Naive thymus-derived CD4-positive, alpha-beta T cell (primary cell): ENCODE data around the gene METTL8. TPM values are rescaled to one million over a fixed set of nuclear protein-coding genes. Genes with fewer than 3 reads are reported as not detected.

Experiments
- ATAC-seq: fragments of 150-1000 bp; cut with Tn5 transposase; 2 replicates; pipeline ENCODE4 v1.10.0; 2021; ENCODE audit warnings: mild to moderate bottlenecking, moderate library complexity
- CTCF ChIA-PET: fragments of 350-600 bp; sonication (Branson Sonifier 250); formaldehyde crosslinking; loops from one replicate; lab custom pipeline; 2021; ENCODE audit warnings: antibody characterized with exemption; lab: Charles Lee
- POLR2A ChIA-PET: fragments of 350-600 bp; sonication (Branson Sonifier 250); formaldehyde crosslinking; loops from one replicate; lab custom pipeline; 2021; ENCODE audit warnings: antibody characterized with exemption, inconsistent platforms; lab: Charles Lee
- DNase-seq, 9 donors: peaks; one replicate each; pipeline versions ENCODE4 v3.0.0 to v3.0.0-alpha.2; 2020 to 2022; ENCODE audit warnings: mixed read lengths in 1 of 9
- H3K27ac ChIP-seq: one replicate; pipeline ENCODE4 v1.7.0; 2013; ENCODE audit warnings: mild to moderate bottlenecking, low read depth, low read length, moderate library complexity
- H3K27me3 ChIP-seq, 2 donors: one replicate each; pipeline ENCODE4 v1.7.0; 2013; ENCODE audit warnings: low read length in 2 of 2, mild to moderate bottlenecking in 2 of 2, moderate library complexity in 2 of 2; ENCODE audit not compliant: control insufficient read depth in 2 of 2, insufficient read depth in 2 of 2
- H3K36me3 ChIP-seq, 3 experiments: 1 replicate in 2 of 3; 2 replicates in 1 of 3; pipeline ENCODE4 v1.7.0; 2013; ENCODE audit warnings: low read length in 3 of 3, mild to moderate bottlenecking in 3 of 3, moderate library complexity in 1 of 3; ENCODE audit not compliant: insufficient read depth in 3 of 3, control insufficient read depth in 2 of 3
- H3K4me1 ChIP-seq, 2 donors: one replicate each; pipeline ENCODE4 v1.7.0; 2013; ENCODE audit warnings: low read length in 2 of 2, mild to moderate bottlenecking in 2 of 2, moderate library complexity in 1 of 2; ENCODE audit not compliant: control insufficient read depth in 2 of 2, insufficient read depth in 2 of 2
- H3K4me3 ChIP-seq: 2 replicates; pipeline ENCODE4 v1.7.0; 2013; ENCODE audit warnings: mild to moderate bottlenecking, low read length
- H3K9me3 ChIP-seq, 3 experiments: 1 replicate in 2 of 3; 2 replicates in 1 of 3; pipeline ENCODE4 v1.7.0; 2013; ENCODE audit warnings: low read length in 3 of 3; ENCODE audit not compliant: control insufficient read depth in 2 of 3
- H3K27ac Mint-ChIP-seq, 9 donors: one replicate each; pipeline ENCODE4 v1.8.0; 2020 to 2022; ENCODE audit warnings: mixed read lengths in 9 of 9, mild to moderate bottlenecking in 8 of 9, moderate library complexity in 5 of 9, inconsistent platforms in 2 of 9
- H3K27me3 Mint-ChIP-seq, 5 donors: one replicate each; pipeline ENCODE4 v1.8.0; 2021 to 2022; ENCODE audit warnings: mixed read lengths in 5 of 5, mild to moderate bottlenecking in 1 of 5
- H3K36me3 Mint-ChIP-seq, 5 donors: one replicate each; pipeline ENCODE4 v1.8.0; 2020 to 2022; ENCODE audit warnings: mixed read lengths in 5 of 5, mild to moderate bottlenecking in 3 of 5, inconsistent platforms in 1 of 5
- H3K4me1 Mint-ChIP-seq, 7 donors: one replicate each; pipeline ENCODE4 v1.8.0; 2020 to 2022; ENCODE audit warnings: mixed read lengths in 7 of 7, mild to moderate bottlenecking in 3 of 7, inconsistent platforms in 1 of 7
- H3K4me3 Mint-ChIP-seq, 10 donors: one replicate each; pipeline ENCODE4 v1.8.0; 2020 to 2022; ENCODE audit warnings: mild to moderate bottlenecking in 10 of 10, mixed read lengths in 10 of 10, moderate library complexity in 6 of 10, inconsistent platforms in 2 of 10
- H3K9me3 Mint-ChIP-seq, 11 donors: one replicate each; pipeline ENCODE4 v1.8.0; 2020 to 2022; ENCODE audit warnings: mixed read lengths in 11 of 11, mild to moderate bottlenecking in 4 of 11, inconsistent platforms in 1 of 11, moderate library complexity in 1 of 11
- intact Hi-C, 2 donors: fragments of 100-400 bp; cut with micrococcal nuclease; formaldehyde crosslinking; loops; one replicate each; pipeline ENCODE4 v1.15.1; 2023
- polyA plus RNA-seq, 2 donors: library from polyadenylated mRNA; unstranded; fragments of 300-500 nt; fragmentation: Illumina TruSeq; gene quantifications; one replicate each; pipeline ENCODE4 v1.2.3, GENCODE V29; 2021
- total RNA-seq, 6 experiments: library from RNA in 5 of 6; stranded (reverse) in 5 of 6; gene quantifications; 1 replicate in 5 of 6; 2 replicates in 1 of 6; pipeline ENCODE4 v1.2.3 and lab custom pipeline; 2021 to 2026

The METTL8 gene
- total and polyA plus RNA-seq, 7 experiments from 2014 or later = 11.8 to 21.6 (median 15.7) TPM

DNA sequence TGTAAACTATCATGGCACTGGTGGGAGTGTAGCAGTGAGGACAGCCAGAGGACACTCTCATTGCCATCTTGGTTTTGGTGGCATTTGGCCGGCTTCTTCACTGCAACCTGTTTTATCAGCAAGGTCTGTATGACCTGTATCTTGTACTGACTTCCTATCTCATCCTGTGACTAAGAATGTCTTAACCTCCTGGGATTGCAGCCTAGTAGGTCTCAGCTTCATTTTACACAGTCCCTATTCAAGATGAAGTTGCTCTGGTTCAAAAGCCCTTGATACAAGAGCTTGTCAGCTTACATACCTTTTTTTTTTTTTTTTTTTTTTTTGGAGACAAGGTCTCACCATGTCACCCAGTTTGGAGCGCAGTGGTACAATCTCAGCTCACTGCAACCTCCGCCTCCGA, 110.9 kb downstream of the METTL8 start:
- Mint-ChIP-seq H3K36me3 (peaks cover 0 to 19% (median 4%) of the 10 kb centered on the region in 5 donors), H3K27ac (no peak overlapping the region), H3K27me3 (no peaks in the 10 kb centered on the region), H3K9me3 (no peaks in the 10 kb centered on the region), H3K4me3 (no peak overlapping the region), H3K4me1 (peaks cover 21 to 66% (median 62%) of the 10 kb centered on the region in 7 donors)
- intact Hi-C loops = no loop called here
- POLR2A ChIA-PET = interaction anchor here (0.6 kb wide), 1 partner anchor 87 kb away, joined by 5 read pairs; no protein-coding TSS in a partner anchor
- Histone ChIP-seq H3K4me1 (peaks cover 0 to 17% of the 10 kb centered on the region in 2 donors), H3K9me3 (no peaks in the 10 kb centered on the region), H3K27me3 (no peaks in the 10 kb centered on the region), H3K27ac (no peak overlapping the region), H3K36me3 (no peaks in the 10 kb centered on the region), H3K4me3 (no peak overlapping the region)
- CTCF ChIA-PET = interaction anchor here (0.7 kb wide), 1 partner anchor 11 kb away, joined by 3 read pairs; no protein-coding TSS in a partner anchor
- DNase-seq (no peak), ATAC-seq (no peak)

DNA sequence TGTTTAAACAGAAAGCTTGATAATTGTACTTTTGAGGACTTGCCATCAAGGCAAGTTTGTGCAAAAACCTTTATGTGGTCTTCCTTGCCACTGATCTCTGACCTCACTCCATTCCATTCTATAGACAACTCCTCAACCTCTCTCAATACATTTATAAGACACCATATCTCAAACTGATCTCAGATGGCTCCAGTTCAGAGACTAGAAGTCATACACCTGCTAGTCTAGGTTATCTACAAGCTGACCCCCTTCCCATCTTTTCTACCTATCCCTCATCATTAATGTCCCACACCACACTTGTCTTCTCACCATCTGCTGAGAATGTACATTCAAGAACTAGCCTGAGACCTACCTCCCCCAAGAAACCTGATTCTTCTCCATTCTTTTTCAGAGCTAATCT, 113.1 kb downstream of the METTL8 start:
- Mint-ChIP-seq H3K27ac (peak overlapping the region in 6 of 9 donors; percentile 0 to 75 (median 26)), H3K36me3 (peaks cover 0 to 20% (median 4%) of the 10 kb centered on the region in 5 donors), H3K4me1 (peaks cover 12 to 57% (median 43%) of the 10 kb centered on the region in 7 donors), H3K27me3 (no peaks in the 10 kb centered on the region), H3K4me3 (peak overlapping the region in 1 of 10 donors; percentile 1), H3K9me3 (no peaks in the 10 kb centered on the region)
- ChIA-PET POLR2A (interaction anchor here (0.8 kb wide), 1 partner anchor 158 kb away, joined by 3 read pairs; no protein-coding TSS in a partner anchor), CTCF (no interaction called here)
- Histone ChIP-seq H3K9me3 (no peaks in the 10 kb centered on the region), H3K36me3 (no peaks in the 10 kb centered on the region), H3K4me3 (no peak overlapping the region), H3K27ac (no peak overlapping the region), H3K27me3 (no peaks in the 10 kb centered on the region), H3K4me1 (peaks cover under 1 to 4% of the 10 kb centered on the region in 2 donors)
- no peak for DNase-seq
- intact Hi-C loops = no loop called here
- ATAC-seq = no peak

DNA sequence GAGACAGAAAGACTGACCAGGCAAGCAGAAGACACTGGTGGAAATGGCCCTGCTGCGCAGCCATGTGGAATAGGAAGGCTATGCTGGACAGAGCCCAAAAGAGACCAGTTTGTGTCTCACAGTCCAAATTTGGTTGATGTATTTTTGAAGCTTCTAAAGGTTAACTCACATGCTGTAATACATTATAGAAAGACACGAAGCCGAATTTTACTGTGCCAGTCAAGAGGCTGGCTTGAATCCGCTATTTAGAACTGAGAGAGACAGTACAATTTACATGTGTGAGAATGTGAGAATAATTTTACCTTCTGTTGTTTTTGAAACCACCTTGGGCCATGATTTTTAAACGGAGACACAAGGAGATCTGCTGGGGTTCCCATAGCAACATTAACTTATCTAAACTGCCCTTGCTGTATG, 113.6 kb downstream of the METTL8 start:
- Histone ChIP-seq H3K9me3 (no peaks in the 10 kb centered on the region), H3K4me1 (peaks cover 0 to 4% of the 10 kb centered on the region in 2 donors), H3K27ac (no peak overlapping the region), H3K27me3 (no peaks in the 10 kb centered on the region), H3K4me3 (no peak overlapping the region), H3K36me3 (no peaks in the 10 kb centered on the region)
- H3K4me1 Mint-ChIP-seq = peaks cover 12 to 54% (median 41%) of the 10 kb centered on the region in 7 donors
- intact Hi-C loops = no loop called here
- DNase-seq = no peak
- H3K4me3 Mint-ChIP-seq = peak overlapping the region in 2 of 10 donors; percentile 60 to 76
- peak overlapping the region in 5 of 9 donors; percentile 3 to 74 (median 47) for H3K27ac Mint-ChIP-seq
- POLR2A ChIA-PET = no interaction called here
- no peaks in the 10 kb centered on the region for H3K9me3 Mint-ChIP-seq
- H3K36me3 Mint-ChIP-seq = peaks cover 3 to 20% (median 4%) of the 10 kb centered on the region in 5 donors
- CTCF ChIA-PET = no interaction called here
- no peaks in the 10 kb centered on the region for H3K27me3 Mint-ChIP-seq
- ATAC-seq = no peak

DNA sequence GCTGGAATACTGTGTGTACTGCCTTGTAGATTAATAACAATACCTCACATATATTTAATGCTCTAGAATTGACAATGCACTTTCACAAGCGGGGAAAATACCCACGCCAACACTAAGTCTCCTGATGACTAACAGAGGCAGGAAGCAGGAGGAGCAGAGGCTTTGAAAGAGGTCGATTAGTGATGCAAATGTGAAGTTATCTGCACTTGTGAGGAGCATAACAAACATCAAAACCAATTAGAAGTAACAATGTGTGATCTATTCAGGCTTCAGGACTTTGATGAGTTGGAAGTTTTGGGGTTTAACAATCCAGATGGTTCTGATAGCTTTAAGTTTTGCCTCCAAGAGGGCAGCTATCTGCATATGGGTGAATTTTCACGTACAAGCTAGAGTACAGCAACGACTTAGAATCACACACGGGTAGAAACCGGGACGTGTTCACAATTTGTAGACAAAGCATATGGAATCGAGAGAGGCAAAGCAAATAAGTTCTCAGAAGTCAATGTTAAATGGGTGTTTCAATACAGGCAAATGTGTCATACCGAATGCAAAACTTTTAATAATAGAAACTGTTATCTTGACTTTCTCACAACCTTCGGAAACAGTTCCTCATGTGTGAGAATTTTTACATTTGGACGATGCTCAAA, 114.5 kb downstream of the METTL8 start:
- intact Hi-C loops = loop anchor here (1.0 to 5.0 kb wide), 5 partner anchors 8 to 159 kb away; partner anchors contain the start of gene TLK1 (in 2 of the 2)
- peak overlapping the region; percentile 38 to 79 (median 69) for H3K4me3 Mint-ChIP-seq
- no peaks in the 10 kb centered on the region for H3K27me3 Mint-ChIP-seq
- POLR2A ChIA-PET = interaction anchor here (0.6 to 0.7 kb wide), 2 partner anchors 11 to 138 kb away, joined by 3 read pairs; no protein-coding TSS in a partner anchor
- no peaks in the 10 kb centered on the region for H3K9me3 ChIP-seq
- no peak overlapping the region for H3K27ac ChIP-seq
- peaks cover 2 to 23% (median 4%) of the 10 kb centered on the region in 5 donors for H3K36me3 Mint-ChIP-seq
- peak in 8 of 9 donors; percentile 16 to 60 (median 40) for DNase-seq
- no peak overlapping the region for H3K4me3 ChIP-seq
- H3K27ac Mint-ChIP-seq = peak overlapping the region; percentile 19 to 87 (median 63)
- ATAC-seq = peak; percentile 91
- CTCF ChIA-PET = no interaction called here
- peaks cover 12 to 52% (median 38%) of the 10 kb centered on the region in 7 donors for H3K4me1 Mint-ChIP-seq
- H3K9me3 Mint-ChIP-seq = no peaks in the 10 kb centered on the region
- no peaks in the 10 kb centered on the region for H3K27me3 ChIP-seq
- peaks cover 0 to 4% of the 10 kb centered on the region in 2 donors for H3K4me1 ChIP-seq
- no peaks in the 10 kb centered on the region for H3K36me3 ChIP-seq

DNA sequence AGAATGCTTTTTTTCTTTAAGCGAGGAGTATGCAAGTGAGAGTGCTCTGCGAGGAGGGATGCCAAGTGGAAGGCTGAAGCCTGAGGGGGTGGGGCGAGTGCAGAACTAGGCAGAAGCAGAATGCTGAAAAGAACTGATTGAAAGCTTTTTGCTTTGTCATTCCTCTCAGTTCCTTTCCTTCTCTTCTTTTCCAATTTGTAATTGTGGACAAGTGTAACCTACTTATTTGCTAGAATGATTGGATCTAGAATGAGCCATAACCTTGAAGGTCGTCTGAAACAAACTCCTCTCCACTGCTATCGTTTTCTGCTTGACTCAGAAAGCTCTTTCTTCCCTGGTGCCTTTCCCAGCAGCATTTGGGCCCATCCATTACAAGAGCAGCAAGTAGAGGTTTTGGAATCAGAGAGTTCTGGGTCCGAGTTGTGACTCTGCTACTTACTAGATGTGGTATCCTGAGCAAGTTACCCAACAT, 115.3 kb downstream of the METTL8 start:
- POLR2A ChIA-PET = no interaction called here
- Histone ChIP-seq H3K4me1 (peaks cover 0 to 4% of the 10 kb centered on the region in 2 donors), H3K4me3 (no peak overlapping the region), H3K9me3 (no peaks in the 10 kb centered on the region), H3K27me3 (no peaks in the 10 kb centered on the region), H3K36me3 (no peaks in the 10 kb centered on the region), H3K27ac (no peak overlapping the region)
- peaks cover 0 to 22% (median 9%) of the 10 kb centered on the region in 5 donors for H3K36me3 Mint-ChIP-seq
- peak overlapping the region in 7 of 9 donors; percentile 32 to 87 (median 63) for H3K27ac Mint-ChIP-seq
- DNase-seq (no peak), ATAC-seq (no peak)
- H3K4me3 Mint-ChIP-seq = peak overlapping the region in 1 of 10 donors; percentile 37
- H3K4me1 Mint-ChIP-seq = peaks cover 10 to 52% (median 34%) of the 10 kb centered on the region in 7 donors
- H3K27me3 Mint-ChIP-seq = no peaks in the 10 kb centered on the region
- CTCF ChIA-PET = no interaction called here
- peaks cover 0 to 5% (median 0%) of the 10 kb centered on the region in 11 donors for H3K9me3 Mint-ChIP-seq
- intact Hi-C loops = loop anchor here (5.0 kb wide), 3 partner anchors 56 to 156 kb away; partner anchors contain the start of gene TLK1 (in 1 of the 2)

DNA sequence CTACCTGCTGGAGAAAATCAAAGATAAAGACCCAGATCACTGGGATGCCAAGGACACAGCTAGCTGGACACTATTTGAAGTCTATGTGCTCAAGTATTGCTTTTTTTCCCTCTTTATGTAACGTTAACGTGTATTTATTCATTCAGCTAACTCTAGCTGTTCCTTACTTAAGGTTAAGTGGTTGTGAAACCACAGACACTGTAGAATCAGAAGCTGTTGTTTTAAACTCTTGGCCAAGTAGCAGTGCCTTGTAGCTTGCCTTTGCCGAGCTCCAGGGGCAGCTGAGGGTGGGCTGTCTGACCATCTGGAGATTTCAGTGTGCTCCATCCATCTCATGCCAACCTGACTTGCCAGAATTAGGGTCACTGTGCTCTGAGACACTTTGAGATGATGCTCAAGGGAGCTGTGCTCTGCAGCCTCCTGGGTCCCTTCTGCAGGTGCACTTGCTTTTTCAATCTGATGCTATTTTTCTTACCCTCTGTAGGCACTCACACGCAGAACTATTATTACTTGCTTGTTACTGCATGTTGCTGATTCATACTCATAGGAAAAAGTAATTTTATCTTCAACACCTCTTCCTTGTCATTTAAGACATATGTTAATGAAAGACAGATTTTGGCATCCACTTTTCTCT, 116.2 kb downstream of the METTL8 start:
- Mint-ChIP-seq H3K27ac (peak overlapping the region in 6 of 9 donors; percentile 25 to 76 (median 50)), H3K36me3 (peaks cover 0 to 22% (median 9%) of the 10 kb centered on the region in 5 donors), H3K4me3 (peak overlapping the region in 1 of 10 donors; percentile 11), H3K4me1 (peaks cover 10 to 51% (median 34%) of the 10 kb centered on the region in 7 donors), H3K27me3 (no peaks in the 10 kb centered on the region), H3K9me3 (peaks cover 0 to 5% (median 0%) of the 10 kb centered on the region in 11 donors)
- no peaks in the 10 kb centered on the region for H3K36me3 ChIP-seq
- ChIA-PET POLR2A (no interaction called here), CTCF (no interaction called here)
- intact Hi-C loops = loop anchor here (5.0 kb wide), 3 partner anchors 55 to 155 kb away; partner anchors contain the start of gene TLK1 (in 1 of the 2)
- peak in 1 of 9 donors; percentile 30 for DNase-seq
- ATAC-seq = no peak
- peaks cover 0 to 4% of the 10 kb centered on the region in 2 donors for H3K4me1 ChIP-seq
- H3K4me3 ChIP-seq = no peak overlapping the region
- no peaks in the 10 kb centered on the region for H3K9me3 ChIP-seq
- no peaks in the 10 kb centered on the region for H3K27me3 ChIP-seq
- no peak overlapping the region for H3K27ac ChIP-seq
